ENCODE data around the gene LAMTOR5. TPM values are rescaled to one million over a fixed set of nuclear protein-coding genes. Genes with fewer than 3 reads are reported as not detected.
"Not testable (repeated sequence)": the region's sequence is repeated elsewhere in the genome, so short reads cannot be mapped to it uniquely, and the experiment has no call there.

LAMTOR5 gene
- total RNA-seq, 3 donors from 2014 or later, result 166 to 171 (median 170) TPM

DNA sequence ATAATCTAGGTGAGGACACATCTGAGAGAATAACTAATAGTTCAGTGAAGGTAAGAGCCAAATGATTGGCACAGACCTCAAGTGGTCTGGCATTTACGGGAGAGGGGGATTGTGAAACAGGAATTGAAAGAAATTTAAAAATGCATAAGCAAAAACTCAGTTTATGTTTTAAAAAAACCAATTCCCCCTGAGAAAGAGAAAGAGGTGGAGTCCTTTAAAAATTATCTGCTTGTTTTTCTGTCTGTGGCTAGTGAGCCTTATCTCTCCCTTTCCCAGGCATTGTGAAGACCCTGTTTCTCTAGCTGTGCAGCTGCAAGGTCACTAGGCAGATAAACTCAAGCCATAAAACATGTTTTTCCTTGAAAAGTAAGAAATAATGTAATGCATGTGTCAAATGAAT lies 5.6 kb upstream of the LAMTOR5 start:
- ATAC-seq; H3K27me3 Mint-ChIP-seq (ENCODE audit: low read depth); DNase-seq; H3K4me1 Mint-ChIP-seq (ENCODE audit: low read depth); H3K4me3 Mint-ChIP-seq; H3K36me3 Mint-ChIP-seq (ENCODE audit: insufficient read depth); H3K9me3 Mint-ChIP-seq: not testable (repeated sequence)

GRCh38 chr1:110412576-110412975 lies 5.1 kb upstream of the LAMTOR5 start:
- no peak overlapping the region for H3K4me3 Mint-ChIP-seq
- ATAC-seq, result peak; percentile 65
- DNase-seq, result peak; percentile 54
- peaks cover 10% of the 10 kb centered on the region for H3K4me1 Mint-ChIP-seq (ENCODE audit: low read depth)
- H3K9me3 Mint-ChIP-seq, result no peaks in the 10 kb centered on the region
- H3K27me3 Mint-ChIP-seq (ENCODE audit: low read depth), result no peaks in the 10 kb centered on the region
- peaks cover under 1% of the 10 kb centered on the region for H3K36me3 Mint-ChIP-seq (ENCODE audit: insufficient read depth)

DNA sequence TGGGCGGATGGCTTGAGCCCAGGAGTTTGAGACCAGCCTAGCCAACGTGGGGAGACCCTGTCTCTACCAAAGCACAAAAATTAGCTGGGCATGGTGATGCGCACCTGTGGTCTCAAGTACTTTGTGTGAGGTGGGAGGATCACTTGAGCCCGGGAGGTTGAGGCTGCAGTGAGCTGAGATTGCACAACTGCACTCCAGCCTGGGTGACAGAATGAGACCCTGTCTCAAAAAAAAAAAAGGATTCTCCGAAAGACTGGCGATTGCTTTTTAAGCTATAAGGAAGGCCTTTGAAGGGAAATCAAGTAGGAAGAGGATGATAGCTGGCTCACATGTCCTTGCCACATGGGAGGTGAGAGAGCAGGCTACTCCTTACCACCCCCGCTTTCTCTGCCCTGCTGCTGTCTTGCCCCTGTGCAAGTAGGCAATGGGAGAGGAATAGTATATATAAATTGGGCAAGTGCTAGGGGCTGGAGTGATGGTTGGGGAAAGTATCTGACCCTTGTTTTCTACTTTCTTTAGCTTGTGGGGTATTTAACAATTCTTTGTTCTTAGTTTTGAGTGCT lies 3.8 kb upstream of the LAMTOR5 start:
- DNase-seq (no peak), ATAC-seq (no peak)
- H3K27me3 Mint-ChIP-seq (ENCODE audit: low read depth), result no peaks in the 10 kb centered on the region
- H3K36me3 Mint-ChIP-seq (ENCODE audit: insufficient read depth), result peaks cover 2% of the 10 kb centered on the region
- H3K4me3 Mint-ChIP-seq, result no peak overlapping the region
- H3K9me3 Mint-ChIP-seq, result no peaks in the 10 kb centered on the region
- peaks cover 18% of the 10 kb centered on the region for H3K4me1 Mint-ChIP-seq (ENCODE audit: low read depth)

GRCh38 chr1:110409316-110409715 lies 1.8 kb upstream of the LAMTOR5 start:
- Mint-ChIP-seq H3K4me3 (peak overlapping the region; percentile 41), H3K36me3 (ENCODE audit: insufficient read depth) (peaks cover 5% of the 10 kb centered on the region), H3K4me1 (ENCODE audit: low read depth) (peaks cover 21% of the 10 kb centered on the region), H3K27me3 (ENCODE audit: low read depth) (no peaks in the 10 kb centered on the region), H3K9me3 (no peaks in the 10 kb centered on the region)
- ATAC-seq (no peak), DNase-seq (no peak)

DNA sequence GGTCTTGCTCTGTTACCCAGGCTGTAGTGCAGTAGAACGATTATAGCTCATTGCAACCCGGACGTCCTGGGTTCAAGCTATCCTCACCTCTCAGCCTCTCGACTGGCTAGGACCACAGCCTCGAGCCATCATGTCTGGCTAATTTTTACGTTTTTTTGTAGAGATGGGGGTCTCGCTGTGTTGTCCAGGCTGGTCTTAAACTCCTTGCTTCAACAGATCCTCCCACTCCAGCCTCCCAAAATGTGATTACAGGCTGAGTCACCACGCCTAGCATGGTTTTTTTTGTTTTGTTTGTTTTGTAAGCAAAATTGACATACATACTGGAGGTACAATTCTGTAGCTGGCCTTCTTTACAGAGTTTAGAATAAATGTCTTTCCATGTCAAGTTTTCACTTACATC lies 994 bp upstream of the LAMTOR5 start:
- no peak for ATAC-seq
- no peaks in the 10 kb centered on the region for H3K27me3 Mint-ChIP-seq (ENCODE audit: low read depth)
- DNase-seq, result no peak
- peak overlapping the region; percentile 99 for H3K4me3 Mint-ChIP-seq
- H3K4me1 Mint-ChIP-seq (ENCODE audit: low read depth), result peaks cover 21% of the 10 kb centered on the region
- peaks cover 9% of the 10 kb centered on the region for H3K36me3 Mint-ChIP-seq (ENCODE audit: insufficient read depth)
- no peaks in the 10 kb centered on the region for H3K9me3 Mint-ChIP-seq

GRCh38 chr1:110406407-110406806 lies 1.1 kb downstream of the LAMTOR5 start:
- Mint-ChIP-seq H3K4me3 (peak overlapping the region; percentile 99), H3K4me1 (ENCODE audit: low read depth) (peaks cover 18% of the 10 kb centered on the region)
- not testable (repeated sequence) for H3K9me3 Mint-ChIP-seq; H3K36me3 Mint-ChIP-seq (ENCODE audit: insufficient read depth); ATAC-seq; DNase-seq; H3K27me3 Mint-ChIP-seq (ENCODE audit: low read depth)

DNA sequence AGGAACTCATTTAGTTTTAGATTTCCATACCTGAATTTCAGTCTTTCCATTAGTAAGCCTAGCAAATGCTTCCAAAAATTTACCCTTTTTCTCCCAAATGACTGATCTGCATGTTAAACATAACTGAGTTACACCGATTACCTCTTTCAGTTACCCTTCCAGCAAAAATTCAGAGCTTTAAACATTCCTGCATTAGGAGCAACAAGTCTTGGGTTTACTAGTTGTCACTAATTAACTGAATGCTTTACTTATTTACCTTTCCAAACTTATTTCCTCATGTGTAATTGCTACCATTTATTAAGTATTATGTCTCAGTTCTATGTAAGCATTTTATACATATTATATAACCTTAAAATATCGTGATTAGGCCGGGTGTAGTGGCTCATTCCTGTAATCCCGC lies 3.1 kb downstream of the LAMTOR5 start:
- ATAC-seq (no peak), DNase-seq (no peak)
- Mint-ChIP-seq H3K4me1 (ENCODE audit: low read depth) (peaks cover 18% of the 10 kb centered on the region), H3K9me3 (no peaks in the 10 kb centered on the region), H3K4me3 (no peak overlapping the region), H3K36me3 (ENCODE audit: insufficient read depth) (peaks cover 9% of the 10 kb centered on the region), H3K27me3 (ENCODE audit: low read depth) (no peaks in the 10 kb centered on the region)

GRCh38 chr1:110403805-110404204 lies 3.7 kb downstream of the LAMTOR5 start:
- H3K9me3 Mint-ChIP-seq, result no peaks in the 10 kb centered on the region
- no peaks in the 10 kb centered on the region for H3K27me3 Mint-ChIP-seq (ENCODE audit: low read depth)
- peaks cover 9% of the 10 kb centered on the region for H3K36me3 Mint-ChIP-seq (ENCODE audit: insufficient read depth)
- ATAC-seq (no peak), DNase-seq (no peak)
- peaks cover 18% of the 10 kb centered on the region for H3K4me1 Mint-ChIP-seq (ENCODE audit: low read depth)
- no peak overlapping the region for H3K4me3 Mint-ChIP-seq

GRCh38 chr1:110396259-110396958 lies 11.1 kb downstream of the LAMTOR5 start:
- H3K9me3 Mint-ChIP-seq; H3K27me3 Mint-ChIP-seq (ENCODE audit: low read depth); H3K4me3 Mint-ChIP-seq; DNase-seq; ATAC-seq; H3K4me1 Mint-ChIP-seq (ENCODE audit: low read depth): not testable (repeated sequence)
- peaks cover 20% of the 10 kb centered on the region for H3K36me3 Mint-ChIP-seq (ENCODE audit: insufficient read depth)

DNA sequence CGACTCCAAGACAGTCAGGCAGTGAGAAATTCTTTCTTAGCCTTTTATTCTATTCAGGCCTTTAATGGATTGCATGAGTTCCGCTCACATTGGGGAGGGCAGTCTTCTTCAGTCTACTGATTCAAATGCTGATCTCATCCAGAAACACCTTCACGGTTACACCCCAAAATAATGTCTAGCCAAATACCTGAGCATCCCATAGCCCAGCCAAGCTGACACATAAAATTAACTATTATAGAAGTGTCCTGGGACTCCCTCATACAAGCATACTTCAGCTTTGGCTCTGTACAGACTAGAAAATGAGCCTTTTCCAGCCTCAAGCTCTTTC lies 13.0 kb downstream of the LAMTOR5 start:
- H3K9me3 Mint-ChIP-seq, result no peaks in the 10 kb centered on the region
- H3K4me3 Mint-ChIP-seq, result no peak overlapping the region
- H3K36me3 Mint-ChIP-seq (ENCODE audit: insufficient read depth), result peaks cover 20% of the 10 kb centered on the region
- ATAC-seq (no peak), DNase-seq (no peak)
- H3K4me1 Mint-ChIP-seq (ENCODE audit: low read depth), result no peaks in the 10 kb centered on the region
- H3K27me3 Mint-ChIP-seq (ENCODE audit: low read depth), result no peaks in the 10 kb centered on the region

GRCh38 chr1:110393691-110394492 lies 13.6 kb downstream of the LAMTOR5 start:
- no peaks in the 10 kb centered on the region for H3K9me3 Mint-ChIP-seq
- no peaks in the 10 kb centered on the region for H3K4me1 Mint-ChIP-seq (ENCODE audit: low read depth)
- no peak overlapping the region for H3K4me3 Mint-ChIP-seq
- H3K27me3 Mint-ChIP-seq (ENCODE audit: low read depth), result no peaks in the 10 kb centered on the region
- peaks cover 20% of the 10 kb centered on the region for H3K36me3 Mint-ChIP-seq (ENCODE audit: insufficient read depth)
- no peak for DNase-seq
- no peak for ATAC-seq

DNA sequence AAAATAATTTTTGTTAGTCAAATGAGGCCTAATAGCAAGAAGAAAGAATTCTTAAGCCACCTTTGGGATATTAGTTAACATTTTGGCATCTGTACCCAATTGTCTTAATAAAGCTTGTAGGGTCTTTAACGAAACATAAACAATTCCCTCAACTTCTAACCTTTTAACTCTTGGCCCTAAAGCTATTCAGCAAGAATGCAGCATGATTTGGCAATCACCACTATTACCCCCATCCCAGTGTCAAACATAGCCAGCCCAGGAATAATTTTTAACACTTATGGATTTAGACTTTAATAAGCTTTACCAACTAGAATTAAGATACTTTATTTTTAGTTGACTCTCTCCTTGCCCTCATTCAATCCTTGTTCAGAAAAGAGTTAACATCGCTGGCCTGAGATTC lies 14.2 kb downstream of the LAMTOR5 start:
- no peaks in the 10 kb centered on the region for H3K27me3 Mint-ChIP-seq (ENCODE audit: low read depth)
- H3K36me3 Mint-ChIP-seq (ENCODE audit: insufficient read depth), result peaks cover 19% of the 10 kb centered on the region
- ATAC-seq (no peak), DNase-seq (no peak)
- no peaks in the 10 kb centered on the region for H3K9me3 Mint-ChIP-seq
- H3K4me3 Mint-ChIP-seq, result no peak overlapping the region
- H3K4me1 Mint-ChIP-seq (ENCODE audit: low read depth), result no peaks in the 10 kb centered on the region

DNA sequence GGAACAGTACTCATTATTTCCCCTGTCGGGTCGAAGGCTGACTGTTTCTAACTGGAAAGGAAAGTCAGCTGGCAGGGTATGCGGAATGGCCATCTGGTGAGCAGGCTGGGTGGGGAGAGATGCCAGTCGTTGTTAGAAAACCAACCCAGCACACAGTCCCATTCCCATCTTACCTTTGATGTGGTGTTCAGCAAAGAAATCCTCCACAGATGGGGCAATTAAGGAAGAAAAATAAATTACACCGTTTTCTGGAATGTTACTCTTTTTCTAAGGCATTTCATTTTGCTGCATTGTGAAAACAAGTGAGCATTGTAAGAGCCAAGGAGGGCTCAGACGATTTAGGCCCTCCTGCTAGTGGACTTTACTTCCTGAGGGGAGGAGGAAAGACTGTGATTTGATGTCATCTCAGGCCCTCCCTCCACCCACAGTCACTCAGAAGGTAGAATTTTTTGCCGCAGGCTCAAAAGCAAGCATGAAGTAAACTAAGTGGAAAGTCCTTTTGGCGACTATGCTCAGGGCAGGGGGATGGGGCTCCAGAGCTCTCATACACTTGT lies 16.7 kb downstream of the LAMTOR5 start, which contains the start of gene SLC16A4:
SLC16A4 (minus strand) TSS at position 335 of the 554 bp plus-strand sequence. CDS start 1,703 bp downstream, outside the sequence.
- Mint-ChIP-seq H3K4me3 (no peak within 1 kb of the TSS), H3K36me3 (ENCODE audit: insufficient read depth) (peaks cover 14% of the 10 kb centered on the region), H3K4me1 (ENCODE audit: low read depth) (peaks cover 3% of the 10 kb centered on the region), H3K27me3 (ENCODE audit: low read depth) (no peaks in the 10 kb centered on the region), H3K9me3 (no peaks in the 10 kb centered on the region)
- DNase-seq (no peak), ATAC-seq (no peak)

DNA sequence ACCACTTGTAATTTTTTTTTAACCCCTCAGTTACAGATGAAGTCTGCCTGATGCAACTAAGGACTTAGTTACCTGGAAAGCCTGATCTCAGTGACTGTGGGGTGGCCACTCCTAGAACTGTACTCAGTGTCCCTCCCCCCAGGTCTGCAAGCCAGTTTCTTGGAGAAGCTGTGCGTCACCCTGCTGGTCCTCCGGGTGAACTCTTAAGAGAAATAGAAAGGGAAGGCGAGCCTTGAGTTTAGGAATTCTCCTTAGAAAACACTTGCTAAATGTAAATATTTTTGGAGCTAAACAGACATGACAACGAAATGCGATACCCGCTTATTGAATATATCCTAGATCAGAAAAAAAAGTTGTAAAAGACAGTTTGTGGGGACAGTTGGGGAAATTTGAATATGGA lies 17.4 kb downstream of the LAMTOR5 start:
- Mint-ChIP-seq H3K4me3 (no peak overlapping the region), H3K9me3 (no peaks in the 10 kb centered on the region), H3K36me3 (ENCODE audit: insufficient read depth) (peaks cover 9% of the 10 kb centered on the region), H3K4me1 (ENCODE audit: low read depth) (peaks cover 7% of the 10 kb centered on the region), H3K27me3 (ENCODE audit: low read depth) (no peaks in the 10 kb centered on the region)
- no peak for ATAC-seq
- no peak for DNase-seq
